GM23338 (cell line): ENCODE results near the gene GPC6. TPM values are rescaled to one million over a fixed set of nuclear protein-coding genes. Genes with fewer than 3 reads are reported as not detected.

Experiments used
- ATAC-seq: fragments of 200-7000 bp; cut with Tn5 transposase; 3 replicates; pipeline ENCODE4 v1.9.1; 2020
- DNase-seq: peaks from one replicate; pipeline ENCODE4 v3.0.0-alpha.2; 2015; ENCODE audit warnings: low spot score
- H2AFZ ChIP-seq: fragments of 200-600 bp; sonication (generic); 2 replicates; pipeline ENCODE4 v1.8.0; 2016; ENCODE audit warnings: antibody characterized with exemption, mild to moderate bottlenecking, moderate library complexity
- H3F3A ChIP-seq: fragments of 200-600 bp; sonication (generic); replicated peaks from 2 replicates; pipeline ENCODE4 v1.8.0; 2017; ENCODE audit warnings: antibody characterized with exemption, mixed run types, low read depth
- H3K27ac ChIP-seq: fragments of 200-600 bp; sonication (generic); 2 replicates; pipeline ENCODE4 v1.6.1; 2016; ENCODE audit warnings: low read depth
- H3K27me3 ChIP-seq: fragments of 200-600 bp; sonication (generic); 2 replicates; pipeline ENCODE4 v1.8.0; 2016; ENCODE audit warnings: mild to moderate bottlenecking, mixed run types, moderate library complexity; ENCODE audit not compliant: insufficient read depth
- H3K36me3 ChIP-seq: fragments of 200-600 bp; sonication (generic); 2 replicates; pipeline ENCODE4 v1.8.0; 2016; ENCODE audit warnings: mild to moderate bottlenecking; ENCODE audit not compliant: insufficient read depth
- H3K4me1 ChIP-seq: fragments of 200-600 bp; sonication (generic); 2 replicates; pipeline ENCODE4 v1.8.0; 2016; ENCODE audit warnings: mild to moderate bottlenecking, moderate library complexity; ENCODE audit not compliant: insufficient read depth
- H3K4me2 ChIP-seq: fragments of 200-600 bp; sonication (generic); 2 replicates; pipeline ENCODE4 v1.7.1; 2017; ENCODE audit warnings: mixed run types
- H3K4me3 ChIP-seq: fragments of 200-600 bp; sonication (generic); 2 replicates; pipeline ENCODE4 v1.6.1; 2016; ENCODE audit warnings: mixed run types
- H3K79me2 ChIP-seq: fragments of 200-600 bp; sonication (generic); replicated peaks from 2 replicates; pipeline ENCODE4 v1.8.0; 2017; ENCODE audit warnings: mild to moderate bottlenecking; ENCODE audit not compliant: insufficient read depth
- H3K9me2 ChIP-seq: fragments of 200-600 bp; sonication (generic); 2 replicates; pipeline ENCODE4 v1.8.0; 2017; ENCODE audit not compliant: insufficient read depth
- H4K20me1 ChIP-seq: fragments of 200-600 bp; sonication (generic); replicated peaks from 2 replicates; pipeline ENCODE4 v1.8.0; 2017; ENCODE audit warnings: mild to moderate bottlenecking; ENCODE audit not compliant: insufficient read depth
- H3K27ac Mint-ChIP-seq: 2 replicates; pipeline ENCODE4 v1.8.0; 2020; ENCODE audit warnings: inconsistent platforms, mild to moderate bottlenecking, moderate library complexity, mixed read lengths
- H3K27me3 Mint-ChIP-seq: 3 replicates; pipeline ENCODE4 v1.8.0; 2022; ENCODE audit warnings: low read depth, mild to moderate bottlenecking, moderate library complexity, mixed read lengths, inconsistent platforms; ENCODE audit not compliant: insufficient read depth, poor library complexity
- H3K36me3 Mint-ChIP-seq: 3 replicates; pipeline ENCODE4 v1.8.0; 2021; ENCODE audit warnings: low read depth, mild to moderate bottlenecking, inconsistent platforms, moderate library complexity, mixed read lengths
- H3K4me1 Mint-ChIP-seq: 3 replicates; pipeline ENCODE4 v1.8.0; 2020; ENCODE audit warnings: mild to moderate bottlenecking, inconsistent platforms, mixed read lengths
- H3K4me3 Mint-ChIP-seq: 3 replicates; pipeline ENCODE4 v1.8.0; 2021; ENCODE audit warnings: moderate library complexity, mild to moderate bottlenecking, inconsistent platforms, mixed read lengths
- H3K9me3 Mint-ChIP-seq: 3 replicates; pipeline ENCODE4 v1.8.0; 2020; ENCODE audit warnings: moderate library complexity, mild to moderate bottlenecking, inconsistent platforms, mixed read lengths
- CREB1 ChIP-seq: fragments of 250-450 bp; sonication (Bioruptor Pico); IDR thresholded peaks from 2 replicates; pipeline ENCODE4 v1.5.0; 2020; ENCODE audit warnings: low read depth, mild to moderate bottlenecking, moderate library complexity
- CTCF ChIP-seq, 2 experiments: fragments of 200-600 bp in 1 of 2; sonication (generic) in 1 of 2; conservative IDR thresholded peaks; 2 replicates each; pipeline versions ENCODE4 v1.5.1 to v1.6.1; 2016 to 2017; ENCODE audit warnings: antibody characterized with exemption in 2 of 2, low read depth in 2 of 2, mild to moderate bottlenecking in 2 of 2, moderate library complexity in 1 of 2
- ETS1 ChIP-seq: IDR thresholded peaks from 2 replicates; pipeline ENCODE4 v1.6.1; 2016; ENCODE audit warnings: antibody characterized with exemption
- EZH2 ChIP-seq: fragments of 200-600 bp; sonication (generic); IDR thresholded peaks from one replicate; pipeline ENCODE4 v1.8.0; 2017; ENCODE audit warnings: antibody characterized with exemption, mild to moderate bottlenecking, low read depth; ENCODE audit not compliant: unreplicated experiment
- EZH2phosphoT487 ChIP-seq: fragments of 200-600 bp; sonication (generic); IDR thresholded peaks from one replicate; pipeline ENCODE4 v1.8.1; 2018; ENCODE audit warnings: antibody characterized with exemption; ENCODE audit not compliant: unreplicated experiment
- JUNB ChIP-seq: IDR thresholded peaks from one replicate; pipeline ENCODE4 v1.6.1; 2016; ENCODE audit warnings: antibody characterized with exemption; ENCODE audit not compliant: unreplicated experiment
- NANOG ChIP-seq: IDR thresholded peaks from 2 replicates; pipeline ENCODE4 v1.6.1; 2016; ENCODE audit warnings: antibody characterized with exemption, borderline replicate concordance
- POLR2AphosphoS5 ChIP-seq: IDR thresholded peaks from 2 replicates; pipeline ENCODE4 v1.6.1; 2016; ENCODE audit warnings: antibody characterized with exemption, low read depth
- STAT1 ChIP-seq: IDR thresholded peaks from one replicate; pipeline ENCODE4 v1.6.1; 2016; ENCODE audit warnings: antibody characterized with exemption; ENCODE audit not compliant: unreplicated experiment
- ZNF114 ChIP-seq: fragments of 250-450 bp; sonication (Bioruptor Pico); IDR thresholded peaks from 2 replicates; pipeline ENCODE4 v1.5.0; 2020; ENCODE audit warnings: mild to moderate bottlenecking, moderate library complexity
- ZNF331 ChIP-seq: fragments of 250-450 bp; sonication (Bioruptor Pico); IDR thresholded peaks from 2 replicates; pipeline ENCODE4 v1.5.0; 2020; ENCODE audit warnings: low read depth, mild to moderate bottlenecking, moderate library complexity
- polyA plus RNA-seq: library from polyadenylated mRNA; unstranded; fragments of >200 nt; fragmentation: Nextera tagmentation; extraction: Ambion mirVana; gene quantifications from 2 replicates; pipeline ENCODE4 v1.2.1, GENCODE V29; 2016
- total RNA-seq: library from RNA; depleted of rRNA; stranded (reverse); fragments of >200 nt; shearing (Covaris generic); gene quantifications from 2 replicates; pipeline ENCODE4 v1.2.3, GENCODE V29; 2014
- TF ChIP-seq, protein P1 (sequence below): IDR thresholded peaks from one replicate; pipeline ENCODE4 v1.6.1; 2018; ENCODE audit warnings: antibody characterized with exemption; ENCODE audit not compliant: unreplicated experiment
- TF ChIP-seq, protein P2 (sequence below): fragments of 250-450 bp; sonication (Bioruptor Pico); IDR thresholded peaks from 2 replicates; pipeline ENCODE4 v1.5.0; 2020; ENCODE audit warnings: mild to moderate bottlenecking, moderate library complexity

GPC6 gene
- total and polyA plus RNA-seq, 2 experiments from 2014 or later, result 6.4 to 28.6 TPM

- Mint-ChIP-seq H3K27ac (0 out of 2 replicates have a peak overlapping the region, but pooled peaks have one; percentile 18), H3K36me3 (no peaks in the 10 kb centered on the region), H3K27me3 (peaks cover 2% of the 10 kb centered on the region), H3K4me3 (no peak overlapping the region), H3K9me3 (no peaks in the 10 kb centered on the region), H3K4me1 (peaks cover 45% of the 10 kb centered on the region)
- no peak overlapping the region for H3K27ac ChIP-seq
- H3K9me2 ChIP-seq, result no peaks in the 10 kb centered on the region; the same call in 1 of the 2 replicates
- no peak for ATAC-seq
- TF ChIP-seq ZNF331 (CRISPR knock-in tag) (no peak), JUNB (no peak), CTCF (conservative IDR thresholded peaks at IDR 0.05; ENCODE audit: low read depth in 2 of 2) (no peak), EZH2phosphoT487 (no peak), ETS1 (no peak), NANOG (no peak), ZNF114 (CRISPR knock-in tag) (no peak), STAT1 (no peak), CREB1 (CRISPR knock-in tag) (no peak), EZH2 (no peak), POLR2AphosphoS5 (no peak)
- TF ChIP-seq, protein P1, sequence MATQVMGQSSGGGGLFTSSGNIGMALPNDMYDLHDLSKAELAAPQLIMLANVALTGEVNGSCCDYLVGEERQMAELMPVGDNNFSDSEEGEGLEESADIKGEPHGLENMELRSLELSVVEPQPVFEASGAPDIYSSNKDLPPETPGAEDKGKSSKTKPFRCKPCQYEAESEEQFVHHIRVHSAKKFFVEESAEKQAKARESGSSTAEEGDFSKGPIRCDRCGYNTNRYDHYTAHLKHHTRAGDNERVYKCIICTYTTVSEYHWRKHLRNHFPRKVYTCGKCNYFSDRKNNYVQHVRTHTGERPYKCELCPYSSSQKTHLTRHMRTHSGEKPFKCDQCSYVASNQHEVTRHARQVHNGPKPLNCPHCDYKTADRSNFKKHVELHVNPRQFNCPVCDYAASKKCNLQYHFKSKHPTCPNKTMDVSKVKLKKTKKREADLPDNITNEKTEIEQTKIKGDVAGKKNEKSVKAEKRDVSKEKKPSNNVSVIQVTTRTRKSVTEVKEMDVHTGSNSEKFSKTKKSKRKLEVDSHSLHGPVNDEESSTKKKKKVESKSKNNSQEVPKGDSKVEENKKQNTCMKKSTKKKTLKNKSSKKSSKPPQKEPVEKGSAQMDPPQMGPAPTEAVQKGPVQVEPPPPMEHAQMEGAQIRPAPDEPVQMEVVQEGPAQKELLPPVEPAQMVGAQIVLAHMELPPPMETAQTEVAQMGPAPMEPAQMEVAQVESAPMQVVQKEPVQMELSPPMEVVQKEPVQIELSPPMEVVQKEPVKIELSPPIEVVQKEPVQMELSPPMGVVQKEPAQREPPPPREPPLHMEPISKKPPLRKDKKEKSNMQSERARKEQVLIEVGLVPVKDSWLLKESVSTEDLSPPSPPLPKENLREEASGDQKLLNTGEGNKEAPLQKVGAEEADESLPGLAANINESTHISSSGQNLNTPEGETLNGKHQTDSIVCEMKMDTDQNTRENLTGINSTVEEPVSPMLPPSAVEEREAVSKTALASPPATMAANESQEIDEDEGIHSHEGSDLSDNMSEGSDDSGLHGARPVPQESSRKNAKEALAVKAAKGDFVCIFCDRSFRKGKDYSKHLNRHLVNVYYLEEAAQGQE, result no peak
- TF ChIP-seq, protein P2, sequence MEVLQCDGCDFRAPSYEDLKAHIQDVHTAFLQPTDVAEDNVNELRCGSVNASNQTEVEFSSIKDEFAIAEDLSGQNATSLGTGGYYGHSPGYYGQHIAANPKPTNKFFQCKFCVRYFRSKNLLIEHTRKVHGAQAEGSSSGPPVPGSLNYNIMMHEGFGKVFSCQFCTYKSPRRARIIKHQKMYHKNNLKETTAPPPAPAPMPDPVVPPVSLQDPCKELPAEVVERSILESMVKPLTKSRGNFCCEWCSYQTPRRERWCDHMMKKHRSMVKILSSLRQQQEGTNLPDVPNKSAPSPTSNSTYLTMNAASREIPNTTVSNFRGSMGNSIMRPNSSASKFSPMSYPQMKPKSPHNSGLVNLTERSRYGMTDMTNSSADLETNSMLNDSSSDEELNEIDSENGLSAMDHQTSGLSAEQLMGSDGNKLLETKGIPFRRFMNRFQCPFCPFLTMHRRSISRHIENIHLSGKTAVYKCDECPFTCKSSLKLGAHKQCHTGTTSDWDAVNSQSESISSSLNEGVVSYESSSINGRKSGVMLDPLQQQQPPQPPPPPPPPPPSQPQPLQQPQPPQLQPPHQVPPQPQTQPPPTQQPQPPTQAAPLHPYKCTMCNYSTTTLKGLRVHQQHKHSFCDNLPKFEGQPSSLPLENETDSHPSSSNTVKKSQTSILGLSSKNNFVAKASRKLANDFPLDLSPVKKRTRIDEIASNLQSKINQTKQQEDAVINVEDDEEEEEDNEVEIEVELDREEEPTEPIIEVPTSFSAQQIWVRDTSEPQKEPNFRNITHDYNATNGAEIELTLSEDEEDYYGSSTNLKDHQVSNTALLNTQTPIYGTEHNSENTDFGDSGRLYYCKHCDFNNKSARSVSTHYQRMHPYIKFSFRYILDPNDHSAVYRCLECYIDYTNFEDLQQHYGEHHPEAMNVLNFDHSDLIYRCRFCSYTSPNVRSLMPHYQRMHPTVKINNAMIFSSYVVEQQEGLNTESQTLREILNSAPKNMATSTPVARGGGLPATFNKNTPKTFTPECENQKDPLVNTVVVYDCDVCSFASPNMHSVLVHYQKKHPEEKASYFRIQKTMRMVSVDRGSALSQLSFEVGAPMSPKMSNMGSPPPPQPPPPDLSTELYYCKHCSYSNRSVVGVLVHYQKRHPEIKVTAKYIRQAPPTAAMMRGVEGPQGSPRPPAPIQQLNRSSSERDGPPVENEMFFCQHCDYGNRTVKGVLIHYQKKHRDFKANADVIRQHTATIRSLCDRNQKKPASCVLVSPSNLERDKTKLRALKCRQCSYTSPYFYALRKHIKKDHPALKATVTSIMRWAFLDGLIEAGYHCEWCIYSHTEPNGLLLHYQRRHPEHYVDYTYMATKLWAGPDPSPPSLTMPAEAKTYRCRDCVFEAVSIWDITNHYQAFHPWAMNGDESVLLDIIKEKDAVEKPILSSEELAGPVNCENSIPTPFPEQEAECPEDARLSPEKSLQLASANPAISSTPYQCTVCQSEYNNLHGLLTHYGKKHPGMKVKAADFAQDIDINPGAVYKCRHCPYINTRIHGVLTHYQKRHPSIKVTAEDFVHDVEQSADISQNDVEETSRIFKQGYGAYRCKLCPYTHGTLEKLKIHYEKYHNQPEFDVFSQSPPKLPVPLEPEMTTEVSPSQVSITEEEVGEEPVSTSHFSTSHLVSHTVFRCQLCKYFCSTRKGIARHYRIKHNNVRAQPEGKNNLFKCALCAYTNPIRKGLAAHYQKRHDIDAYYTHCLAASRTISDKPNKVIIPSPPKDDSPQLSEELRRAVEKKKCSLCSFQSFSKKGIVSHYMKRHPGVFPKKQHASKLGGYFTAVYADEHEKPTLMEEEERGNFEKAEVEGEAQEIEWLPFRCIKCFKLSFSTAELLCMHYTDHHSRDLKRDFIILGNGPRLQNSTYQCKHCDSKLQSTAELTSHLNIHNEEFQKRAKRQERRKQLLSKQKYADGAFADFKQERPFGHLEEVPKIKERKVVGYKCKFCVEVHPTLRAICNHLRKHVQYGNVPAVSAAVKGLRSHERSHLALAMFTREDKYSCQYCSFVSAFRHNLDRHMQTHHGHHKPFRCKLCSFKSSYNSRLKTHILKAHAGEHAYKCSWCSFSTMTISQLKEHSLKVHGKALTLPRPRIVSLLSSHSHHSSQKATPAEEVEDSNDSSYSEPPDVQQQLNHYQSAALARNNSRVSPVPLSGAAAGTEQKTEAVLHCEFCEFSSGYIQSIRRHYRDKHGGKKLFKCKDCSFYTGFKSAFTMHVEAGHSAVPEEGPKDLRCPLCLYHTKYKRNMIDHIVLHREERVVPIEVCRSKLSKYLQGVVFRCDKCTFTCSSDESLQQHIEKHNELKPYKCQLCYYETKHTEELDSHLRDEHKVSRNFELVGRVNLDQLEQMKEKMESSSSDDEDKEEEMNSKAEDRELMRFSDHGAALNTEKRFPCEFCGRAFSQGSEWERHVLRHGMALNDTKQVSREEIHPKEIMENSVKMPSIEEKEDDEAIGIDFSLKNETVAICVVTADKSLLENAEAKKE (CRISPR knock-in tag), result no peak
- no peak overlapping the region for H2AFZ ChIP-seq
- no peaks in the 10 kb centered on the region for H3K27me3 ChIP-seq
- H3F3A ChIP-seq, result no peaks in the 10 kb centered on the region
- no peaks in the 10 kb centered on the region for H3K36me3 ChIP-seq
- no peaks in the 10 kb centered on the region for H3K79me2 ChIP-seq
- peaks cover 23% of the 10 kb centered on the region for H3K4me1 ChIP-seq
- H4K20me1 ChIP-seq, result no peaks in the 10 kb centered on the region
- H3K4me2 ChIP-seq, result no peak overlapping the region
- no peak for DNase-seq
- H3K4me3 ChIP-seq, result no peak overlapping the region
Measured at GRCh38 chr13:94217370-94217769, 990.8 kb downstream of the GPC6 start.
